Measurements from ENCODE around the gene C1QBP.

The C1QBP gene

DNA sequence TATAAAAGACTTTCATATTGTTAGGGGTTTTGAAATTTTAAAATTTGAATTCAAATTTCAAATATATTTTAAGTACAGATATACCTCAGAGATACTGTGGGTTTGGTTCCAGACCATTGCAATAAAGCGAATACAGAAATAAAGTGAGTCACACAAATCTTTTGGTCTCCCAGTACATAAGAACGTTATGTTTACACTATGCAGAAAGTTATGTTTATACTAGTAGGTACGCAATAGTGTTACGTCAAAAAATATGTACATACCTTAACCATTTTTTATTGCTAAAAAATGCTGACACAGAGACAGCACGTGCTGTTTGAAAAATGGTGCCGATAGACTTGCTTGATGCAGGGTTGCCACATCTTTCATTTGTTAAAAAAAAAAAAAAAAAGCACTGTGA is 39.2 kb downstream of the C1QBP start:
- no peak overlapping the region for H3K27ac ChIP-seq
- TF ChIP-seq, protein P1, sequence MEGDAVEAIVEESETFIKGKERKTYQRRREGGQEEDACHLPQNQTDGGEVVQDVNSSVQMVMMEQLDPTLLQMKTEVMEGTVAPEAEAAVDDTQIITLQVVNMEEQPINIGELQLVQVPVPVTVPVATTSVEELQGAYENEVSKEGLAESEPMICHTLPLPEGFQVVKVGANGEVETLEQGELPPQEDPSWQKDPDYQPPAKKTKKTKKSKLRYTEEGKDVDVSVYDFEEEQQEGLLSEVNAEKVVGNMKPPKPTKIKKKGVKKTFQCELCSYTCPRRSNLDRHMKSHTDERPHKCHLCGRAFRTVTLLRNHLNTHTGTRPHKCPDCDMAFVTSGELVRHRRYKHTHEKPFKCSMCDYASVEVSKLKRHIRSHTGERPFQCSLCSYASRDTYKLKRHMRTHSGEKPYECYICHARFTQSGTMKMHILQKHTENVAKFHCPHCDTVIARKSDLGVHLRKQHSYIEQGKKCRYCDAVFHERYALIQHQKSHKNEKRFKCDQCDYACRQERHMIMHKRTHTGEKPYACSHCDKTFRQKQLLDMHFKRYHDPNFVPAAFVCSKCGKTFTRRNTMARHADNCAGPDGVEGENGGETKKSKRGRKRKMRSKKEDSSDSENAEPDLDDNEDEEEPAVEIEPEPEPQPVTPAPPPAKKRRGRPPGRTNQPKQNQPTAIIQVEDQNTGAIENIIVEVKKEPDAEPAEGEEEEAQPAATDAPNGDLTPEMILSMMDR (conservative IDR thresholded peaks at IDR 0.05): no peak

DNA sequence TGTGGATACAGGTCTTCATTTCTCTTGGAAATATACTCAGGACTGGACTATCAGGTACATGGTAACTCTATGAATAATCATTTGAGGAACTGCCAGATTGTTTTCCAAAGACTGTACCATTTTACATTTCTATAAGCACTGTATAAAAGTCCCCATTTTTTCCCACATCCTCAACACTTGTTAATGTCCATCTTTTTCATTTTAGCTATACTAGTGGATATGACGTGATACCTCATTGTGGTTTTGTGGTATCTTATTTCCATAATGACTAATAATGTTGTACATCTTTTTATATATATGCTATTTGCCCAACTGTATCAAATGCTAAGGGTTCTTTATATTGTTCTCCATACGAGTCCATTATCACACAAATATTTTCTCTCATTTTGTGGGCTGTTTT is 42.3 kb downstream of the C1QBP start:
- no peak overlapping the region for H3K27ac ChIP-seq
- TF ChIP-seq, protein P1 (conservative IDR thresholded peaks at IDR 0.05): no peak

GRCh38 chr17:5391678-5392077 is 47.3 kb downstream of the C1QBP start:
- TF ChIP-seq, protein P1 (conservative IDR thresholded peaks at IDR 0.05): no peak
- H3K27ac ChIP-seq: no peak overlapping the region

Measured in VCaP (cell line).